HFF-Myc (cell line): ENCODE data around the gene FBLN1.

Source experiments
- DNase-seq: peaks from one replicate; pipeline ENCODE4 v3.0.0-alpha.2; 2011; ENCODE audit warnings: low read depth; ENCODE audit errors: extremely low read depth
- H3K4me3 ChIP-seq: replicated peaks from 2 replicates; pipeline ENCODE4 v1.5.1; 2011; ENCODE audit warnings: low read depth, mild to moderate bottlenecking, control low read depth, low read length
- TF ChIP-seq, protein P1 (sequence below): IDR thresholded peaks from 2 replicates; pipeline ENCODE4 v1.5.1; 2012; ENCODE audit warnings: mild to moderate bottlenecking, low read depth, low read length, control low read depth; ENCODE audit errors: missing control alignments

FBLN1 gene

DNA sequence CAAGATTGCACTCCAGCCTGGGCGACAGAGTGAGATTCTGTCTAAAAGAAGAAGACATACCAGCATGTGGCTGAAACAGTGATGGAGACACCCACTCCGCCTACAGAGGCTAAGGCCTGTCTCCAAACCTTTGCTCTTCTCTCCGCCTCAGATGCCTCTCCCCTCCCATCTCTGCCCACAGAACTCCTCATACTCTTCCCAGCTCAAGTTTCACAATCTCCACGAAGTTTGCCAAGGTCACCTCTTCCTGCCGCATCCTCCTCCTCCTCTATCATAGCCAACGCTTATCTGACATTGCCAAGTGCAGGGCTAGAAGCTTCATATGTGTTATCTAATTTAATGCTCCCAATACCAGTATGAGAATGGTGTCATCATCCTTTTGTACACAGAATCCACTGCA, 25.9 kb upstream of the FBLN1 start:
- TF ChIP-seq, protein P1, sequence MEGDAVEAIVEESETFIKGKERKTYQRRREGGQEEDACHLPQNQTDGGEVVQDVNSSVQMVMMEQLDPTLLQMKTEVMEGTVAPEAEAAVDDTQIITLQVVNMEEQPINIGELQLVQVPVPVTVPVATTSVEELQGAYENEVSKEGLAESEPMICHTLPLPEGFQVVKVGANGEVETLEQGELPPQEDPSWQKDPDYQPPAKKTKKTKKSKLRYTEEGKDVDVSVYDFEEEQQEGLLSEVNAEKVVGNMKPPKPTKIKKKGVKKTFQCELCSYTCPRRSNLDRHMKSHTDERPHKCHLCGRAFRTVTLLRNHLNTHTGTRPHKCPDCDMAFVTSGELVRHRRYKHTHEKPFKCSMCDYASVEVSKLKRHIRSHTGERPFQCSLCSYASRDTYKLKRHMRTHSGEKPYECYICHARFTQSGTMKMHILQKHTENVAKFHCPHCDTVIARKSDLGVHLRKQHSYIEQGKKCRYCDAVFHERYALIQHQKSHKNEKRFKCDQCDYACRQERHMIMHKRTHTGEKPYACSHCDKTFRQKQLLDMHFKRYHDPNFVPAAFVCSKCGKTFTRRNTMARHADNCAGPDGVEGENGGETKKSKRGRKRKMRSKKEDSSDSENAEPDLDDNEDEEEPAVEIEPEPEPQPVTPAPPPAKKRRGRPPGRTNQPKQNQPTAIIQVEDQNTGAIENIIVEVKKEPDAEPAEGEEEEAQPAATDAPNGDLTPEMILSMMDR = no peak
- no peak for DNase-seq
- no peak overlapping the region for H3K4me3 ChIP-seq

DNA sequence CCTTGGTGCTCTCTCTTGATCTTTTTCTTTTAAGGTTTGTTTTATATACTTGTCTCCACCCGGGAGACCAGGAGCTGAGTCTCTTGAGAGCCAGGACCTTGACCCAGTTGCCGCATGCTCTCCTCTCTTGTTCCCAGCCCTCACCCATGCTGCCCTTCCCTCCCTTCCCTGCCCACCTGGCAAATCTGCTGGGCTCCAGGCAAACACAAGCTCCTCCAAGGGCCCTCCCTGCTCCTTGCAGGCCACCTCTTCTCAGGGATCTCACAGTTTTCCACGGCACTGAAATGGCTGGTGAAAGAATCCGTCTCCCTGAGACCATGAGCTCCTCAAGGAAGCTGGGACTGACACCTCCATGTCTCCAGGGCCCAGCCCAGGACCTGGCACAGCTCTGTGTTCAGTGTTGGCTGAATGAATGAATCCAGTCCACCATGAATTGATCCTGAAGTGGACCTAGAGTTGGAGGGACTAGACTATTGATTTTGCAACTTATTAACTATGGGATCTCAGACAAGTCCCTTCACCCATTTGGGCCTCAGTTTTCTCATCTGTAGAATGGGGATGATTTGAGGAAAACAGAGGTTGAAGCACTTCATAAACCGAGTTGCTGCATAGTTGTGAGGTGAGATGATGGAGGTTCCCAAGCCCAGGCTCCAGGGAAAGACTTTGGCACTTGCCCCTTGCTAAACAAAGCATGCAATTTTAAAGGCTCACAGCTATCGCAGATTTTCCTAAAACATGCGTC, 25.1 kb upstream of the FBLN1 start:
- DNase-seq = no peak

DNA sequence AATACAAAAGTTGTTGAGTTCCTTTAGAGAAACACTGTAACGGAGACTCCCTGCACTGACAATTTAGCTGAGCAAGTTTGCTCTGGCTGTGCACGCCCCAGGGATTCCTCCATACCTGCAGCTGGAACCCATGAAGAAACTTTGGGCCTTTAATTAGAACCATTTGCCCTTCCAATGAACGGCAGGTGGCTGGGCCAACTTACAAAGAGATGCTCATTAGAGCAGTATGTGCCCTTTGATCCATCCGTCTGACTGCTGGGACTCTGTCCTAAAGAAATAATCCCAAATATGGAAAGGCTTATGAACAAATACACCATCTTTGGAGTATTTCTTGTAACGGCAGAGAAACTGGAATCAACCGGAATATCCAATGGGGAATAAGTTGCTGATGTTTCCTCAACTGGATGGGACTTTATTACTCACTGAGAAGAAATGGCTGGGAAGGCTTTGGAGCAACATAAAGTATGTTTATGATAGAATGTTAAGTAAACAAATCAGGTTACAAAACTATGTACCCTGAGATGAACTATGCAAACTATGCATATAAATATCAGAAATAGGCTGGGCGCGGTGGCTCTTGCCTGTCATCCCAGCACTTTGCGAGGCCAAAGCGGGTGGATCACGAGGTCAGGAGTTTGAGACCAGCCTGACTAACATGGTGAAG, 24.4 kb upstream of the FBLN1 start:
- TF ChIP-seq, protein P1 = no peak
- peak; percentile 98 for DNase-seq
- H3K4me3 ChIP-seq = no peak overlapping the region

More for the DNA sequence above, 25.1 kb upstream of the FBLN1 start:
- H3K4me3 ChIP-seq = no peak overlapping the region
- TF ChIP-seq, protein P1 = no peak

DNA sequence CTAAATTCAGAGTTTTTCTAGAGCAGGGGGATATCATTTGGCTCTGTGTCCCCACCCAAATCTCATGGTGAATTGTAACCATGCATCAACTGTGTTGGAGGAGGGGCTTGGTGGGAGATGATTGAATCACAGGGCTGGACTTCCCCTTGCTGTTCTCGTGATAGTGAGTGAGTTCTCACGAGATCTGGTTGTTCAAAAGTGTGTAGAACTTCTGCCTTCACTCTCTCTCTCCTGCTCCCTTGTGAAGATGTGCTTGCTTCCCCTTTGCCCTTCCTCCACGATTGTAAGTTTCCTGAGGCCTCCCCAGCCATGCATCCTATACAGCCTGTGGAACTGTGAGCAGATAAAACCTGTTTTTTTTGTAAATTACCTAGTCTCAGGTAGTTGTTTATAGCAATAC, 22.0 kb upstream of the FBLN1 start:
- no peak for DNase-seq
- TF ChIP-seq, protein P1 = no peak

DNA sequence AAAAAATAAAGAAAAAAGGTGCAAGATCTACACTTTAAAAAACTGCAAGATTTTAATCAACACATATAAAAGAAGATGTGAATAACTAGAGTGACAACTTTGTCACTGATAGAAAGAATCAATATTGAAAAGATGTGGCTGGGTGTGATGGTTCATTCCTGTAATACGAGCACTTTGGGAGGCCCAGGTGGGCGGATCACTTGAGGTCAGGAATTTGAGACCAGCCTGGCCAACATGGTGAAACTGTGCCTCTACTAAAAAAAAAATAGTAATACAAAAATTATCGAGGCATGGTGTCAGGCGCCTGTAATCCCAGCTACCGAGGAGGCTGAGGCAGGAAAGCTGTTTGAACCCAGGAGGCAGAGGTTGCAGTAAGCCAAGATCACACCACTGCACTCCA, 21.0 kb upstream of the FBLN1 start:
- TF ChIP-seq, protein P1 = no peak
- H3K4me3 ChIP-seq = no peak overlapping the region
- no peak for DNase-seq

More for the DNA sequence above, 22.0 kb upstream of the FBLN1 start:
- H3K4me3 ChIP-seq = no peak overlapping the region

DNA sequence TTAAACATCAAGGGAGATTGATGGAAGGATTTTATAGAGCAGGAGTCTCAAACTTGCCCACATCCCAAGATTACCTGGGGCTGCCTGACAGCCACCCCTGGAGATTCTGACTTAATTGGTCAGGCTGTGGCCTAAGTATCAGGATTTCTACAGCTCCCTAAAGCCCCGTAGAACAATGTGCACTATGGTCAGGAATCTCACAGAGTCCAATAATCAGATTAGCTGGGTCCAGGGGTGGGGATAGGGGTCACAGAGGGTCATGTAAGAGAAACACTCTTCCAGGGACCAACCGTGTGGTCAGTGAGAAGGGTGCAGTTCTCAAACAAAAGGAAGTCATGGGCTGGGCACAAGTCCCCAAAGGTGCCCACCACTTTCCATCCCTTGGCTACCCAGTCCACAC, 20.5 kb upstream of the FBLN1 start:
- H3K4me3 ChIP-seq = no peak overlapping the region
- TF ChIP-seq, protein P1 = no peak
- no peak for DNase-seq
